H1 (cell line): Measurements from ENCODE around the gene ALDOA. TPM values are rescaled to one million over a fixed set of nuclear protein-coding genes. Genes with fewer than 3 reads are reported as not detected.

ENCODE experiments used
- polyA plus RNA-seq, 7 experiments: library from polyadenylated mRNA; depleted of rRNA in 3 of 7; stranded (reverse) in 5 of 7; unstranded in 2 of 7; fragments of >200 nt in 5 of 7; fragments of 200-250 nt in 2 of 7; gene quantifications; 1 replicate in 5 of 7; 2 replicates in 1 of 7; 4 replicates in 1 of 7; pipeline versions ENCODE4 v1.2.1 to v1.2.3, GENCODE V29; 2011 to 2013; ENCODE audit warnings: missing spikeins in 2 of 7, mixed read lengths in 2 of 7
- total RNA-seq: library from RNA; stranded (reverse); fragmentation: NEBNext Ultra II Directional; extraction: Animal tissue kit (Norgen Biotek cat#: 25700); gene quantifications from 2 replicates; pipeline ENCODE4 v1.2.1, GENCODE V29; 2021

The ALDOA gene
- total and polyA plus RNA-seq, 2 of the 8 experiments (the other 6 are each of a cell fraction or from before 2014, with no cell fraction given) = 1,072 to 1,083 TPM

Other genes with a start within 250 kb of the ALDOA start
- gene PAGR1, start 249.6 kb upstream of the ALDOA start, total RNA-seq = 56.4 and 56.6 TPM in 2 replicates
- gene PAGR1, start 249.6 kb upstream of the ALDOA start, polyA plus RNA-seq (2011; rRNA removed) = 35.4 and 53.5 TPM in 2 replicates
- 1.9 and 2.9 TPM in 2 replicates for gene MVP, start 245.3 kb upstream of the ALDOA start, total RNA-seq
- gene MVP, start 245.3 kb upstream of the ALDOA start, polyA plus RNA-seq (2011; rRNA removed) = 1.9 and 4.3 TPM in 2 replicates
- 69.2 and 70.9 TPM in 2 replicates for gene CDIPT, start 202.5 kb upstream of the ALDOA start, total RNA-seq
- 140 and 190 TPM in 2 replicates for gene CDIPT, start 202.5 kb upstream of the ALDOA start, polyA plus RNA-seq (2011; rRNA removed)
- gene SEZ6L2, start 166.2 kb upstream of the ALDOA start, total RNA-seq = 43.5 and 46.6 TPM in 2 replicates
- gene SEZ6L2, start 166.2 kb upstream of the ALDOA start, polyA plus RNA-seq (2011; rRNA removed) = 47.7 and 65.7 TPM in 2 replicates
- gene ASPHD1, start 165.3 kb upstream of the ALDOA start, total RNA-seq = 17.8 and 18.6 TPM in 2 replicates
- gene ASPHD1, start 165.3 kb upstream of the ALDOA start, polyA plus RNA-seq (2011; rRNA removed) = 14.1 and 14.5 TPM in 2 replicates
- gene KCTD13, start 139.5 kb upstream of the ALDOA start, total RNA-seq = 10.8 and 12.3 TPM in 2 replicates
- gene KCTD13, start 139.5 kb upstream of the ALDOA start, polyA plus RNA-seq (2011; rRNA removed) = 9.2 and 14.0 TPM in 2 replicates
- 60.2 and 64.9 TPM in 2 replicates for gene TMEM219, start 103.7 kb upstream of the ALDOA start, total RNA-seq
- gene TMEM219, start 103.7 kb upstream of the ALDOA start, polyA plus RNA-seq (2011; rRNA removed) = 116 and 150 TPM in 2 replicates
- 32.6 and 34.2 TPM in 2 replicates for gene TAOK2, start 91.9 kb upstream of the ALDOA start, total RNA-seq
- gene TAOK2, start 91.9 kb upstream of the ALDOA start, polyA plus RNA-seq (2011; rRNA removed) = 13.5 and 18.0 TPM in 2 replicates
- gene HIRIP3, start 70.1 kb upstream of the ALDOA start, total RNA-seq = 17.7 and 18.5 TPM in 2 replicates
- gene HIRIP3, start 70.1 kb upstream of the ALDOA start, polyA plus RNA-seq (2011; rRNA removed) = 11.9 and 14.0 TPM in 2 replicates
- gene INO80E, start 69.5 kb upstream of the ALDOA start, total RNA-seq = 91.2 and 92.7 TPM in 2 replicates
- gene INO80E, start 69.5 kb upstream of the ALDOA start, polyA plus RNA-seq (2011; rRNA removed) = 43.0 and 110 TPM in 2 replicates
- 10.3 and 13.9 TPM in 2 replicates for gene DOC2A, start 54.7 kb upstream of the ALDOA start, total RNA-seq
- gene DOC2A, start 54.7 kb upstream of the ALDOA start, polyA plus RNA-seq (2011; rRNA removed) = 20.7 and 34.2 TPM in 2 replicates
- gene C16orf92, start 42.6 kb upstream of the ALDOA start, total RNA-seq = not detected in 2 replicates
- gene C16orf92, start 42.6 kb upstream of the ALDOA start, polyA plus RNA-seq (2011; rRNA removed) = not detected in 2 replicates
- 26.9 and 27.8 TPM in 2 replicates for gene TLCD3B, start 34.5 kb upstream of the ALDOA start, total RNA-seq
- gene TLCD3B, start 34.5 kb upstream of the ALDOA start, polyA plus RNA-seq (2011; rRNA removed) = 15.2 and 23.0 TPM in 2 replicates
- 148 TPM in 2 replicates for gene PPP4C, start 10.2 kb downstream of the ALDOA start, total RNA-seq
- 298 and 355 TPM in 2 replicates for gene PPP4C, start 10.2 kb downstream of the ALDOA start, polyA plus RNA-seq (2011; rRNA removed)
- gene TBX6, start 26.2 kb downstream of the ALDOA start, total RNA-seq = 2.3 and 2.8 TPM in 2 replicates
- gene TBX6, start 26.2 kb downstream of the ALDOA start, polyA plus RNA-seq (2011; rRNA removed) = 2.2 and 3.6 TPM in 2 replicates
- gene YPEL3, start 30.5 kb downstream of the ALDOA start, total RNA-seq = 40.3 and 43.2 TPM in 2 replicates
- 53.3 and 91.8 TPM in 2 replicates for gene YPEL3, start 30.5 kb downstream of the ALDOA start, polyA plus RNA-seq (2011; rRNA removed)
- 1.5 TPM in 1 of 2 replicates, not detected in the other for gene GDPD3, start 47.8 kb downstream of the ALDOA start, total RNA-seq
- gene GDPD3, start 47.8 kb downstream of the ALDOA start, polyA plus RNA-seq (2011; rRNA removed) = 0.20 and 0.30 TPM in 2 replicates
- 28.7 and 40.1 TPM in 2 replicates for gene MAPK3, start 57.5 kb downstream of the ALDOA start, total RNA-seq
- 67.9 and 96.1 TPM in 2 replicates for gene MAPK3, start 57.5 kb downstream of the ALDOA start, polyA plus RNA-seq (2011; rRNA removed)
- gene CORO1A, start 117.8 kb downstream of the ALDOA start, total RNA-seq = 11.7 and 12.1 TPM in 2 replicates
- 10.9 and 11.8 TPM in 2 replicates for gene CORO1A, start 117.8 kb downstream of the ALDOA start, polyA plus RNA-seq (2011; rRNA removed)
- gene BOLA2B, start 127.9 kb downstream of the ALDOA start, total RNA-seq = 208 and 211 TPM in 2 replicates
- gene BOLA2B, start 127.9 kb downstream of the ALDOA start, polyA plus RNA-seq (2011; rRNA removed) = 872 and 991 TPM in 2 replicates
- 18.2 and 36.9 TPM in 2 replicates for gene SLX1A, start 128.1 kb downstream of the ALDOA start, total RNA-seq
- gene SLX1A, start 128.1 kb downstream of the ALDOA start, polyA plus RNA-seq (2011; rRNA removed) = 4.7 and 7.3 TPM in 2 replicates
- 10.9 and 13.8 TPM in 2 replicates for gene SULT1A3, start 133.5 kb downstream of the ALDOA start, total RNA-seq
- gene SULT1A3, start 133.5 kb downstream of the ALDOA start, polyA plus RNA-seq (2011; rRNA removed) = 1.9 and 4.4 TPM in 2 replicates
- gene NPIPB13, start 182.7 kb downstream of the ALDOA start, total RNA-seq = 13.5 and 15.5 TPM in 2 replicates
- 4.3 and 6.0 TPM in 2 replicates for gene NPIPB13, start 182.7 kb downstream of the ALDOA start, polyA plus RNA-seq (2011; rRNA removed)